GM12892 (cell line): ENCODE data around the gene VPS35L.

Source experiments
- DNase-seq: peaks from one replicate; pipeline ENCODE4 v3.0.0; 2011; ENCODE audit not compliant: insufficient read length
- FAIRE-seq: peaks from 2 replicates; lab custom pipeline; 2011; peaks lifted over from hg19 to GRCh38; lab: Jason Lieb, UNC
- POLR2A ChIP-seq: IDR thresholded peaks from 2 replicates; pipeline ENCODE4 v1.6.1; 2011; ENCODE audit warnings: low read depth, low read length, control low read depth
- POLR2AphosphoS5 ChIP-seq: IDR thresholded peaks from 2 replicates; pipeline ENCODE4 v1.6.1; 2011; ENCODE audit warnings: low read depth, low read length, control low read depth
- TAF1 ChIP-seq: IDR thresholded peaks from 2 replicates; pipeline ENCODE4 v1.6.1; 2011; ENCODE audit warnings: low read depth, mild to moderate bottlenecking, control low read depth, low read length, borderline replicate concordance

VPS35L gene

GRCh38 chr16:19706846-19707245 lies 151.3 kb downstream of the VPS35L start:
- no peak for FAIRE-seq
- no peak for TF ChIP-seq TAF1
- no peak for DNase-seq

DNA sequence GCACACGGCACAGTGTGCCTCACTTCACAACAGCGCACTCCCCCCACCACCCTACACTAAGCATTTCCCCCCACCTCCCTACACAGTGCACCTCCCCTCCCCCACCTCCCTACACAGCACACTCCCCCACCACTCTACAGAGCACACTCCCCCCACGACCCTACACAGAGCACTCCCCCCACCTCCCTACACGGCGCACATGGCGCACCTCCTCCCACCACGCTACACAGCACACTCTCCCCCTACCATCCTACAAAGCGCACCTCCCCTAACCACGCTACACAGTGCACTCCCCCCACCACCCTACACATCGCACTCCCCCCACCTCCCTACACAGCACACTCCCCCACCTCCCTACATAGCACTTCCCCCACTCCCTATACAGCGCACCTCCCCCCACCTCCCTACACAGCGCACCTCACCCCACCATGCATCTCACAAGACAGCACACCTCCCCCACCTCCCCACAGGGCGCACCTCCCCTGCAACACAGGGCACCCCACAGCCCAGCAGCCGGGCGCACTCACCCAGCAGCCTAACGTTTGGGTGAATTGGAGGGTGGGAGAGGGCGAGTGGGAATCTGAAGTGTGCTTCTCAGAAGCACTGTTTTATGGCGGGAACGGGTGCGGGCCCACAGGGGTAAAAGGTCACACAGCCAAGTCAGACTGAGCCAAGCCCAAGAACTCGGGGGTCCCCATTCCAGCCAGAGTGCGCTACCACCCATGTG lies 152.2 kb downstream of the VPS35L start:
- TF ChIP-seq TAF1 (no peak), POLR2AphosphoS5 (no peak), POLR2A (no peak)
- FAIRE-seq (no peak), DNase-seq (no peak)

GRCh38 chr16:19708296-19709205 lies 153.0 kb downstream of the VPS35L start:
- FAIRE-seq (no peak), DNase-seq (no peak)
- no peak for TF ChIP-seq POLR2AphosphoS5
- no peak for TF ChIP-seq TAF1
- TF ChIP-seq POLR2A: no peak

DNA sequence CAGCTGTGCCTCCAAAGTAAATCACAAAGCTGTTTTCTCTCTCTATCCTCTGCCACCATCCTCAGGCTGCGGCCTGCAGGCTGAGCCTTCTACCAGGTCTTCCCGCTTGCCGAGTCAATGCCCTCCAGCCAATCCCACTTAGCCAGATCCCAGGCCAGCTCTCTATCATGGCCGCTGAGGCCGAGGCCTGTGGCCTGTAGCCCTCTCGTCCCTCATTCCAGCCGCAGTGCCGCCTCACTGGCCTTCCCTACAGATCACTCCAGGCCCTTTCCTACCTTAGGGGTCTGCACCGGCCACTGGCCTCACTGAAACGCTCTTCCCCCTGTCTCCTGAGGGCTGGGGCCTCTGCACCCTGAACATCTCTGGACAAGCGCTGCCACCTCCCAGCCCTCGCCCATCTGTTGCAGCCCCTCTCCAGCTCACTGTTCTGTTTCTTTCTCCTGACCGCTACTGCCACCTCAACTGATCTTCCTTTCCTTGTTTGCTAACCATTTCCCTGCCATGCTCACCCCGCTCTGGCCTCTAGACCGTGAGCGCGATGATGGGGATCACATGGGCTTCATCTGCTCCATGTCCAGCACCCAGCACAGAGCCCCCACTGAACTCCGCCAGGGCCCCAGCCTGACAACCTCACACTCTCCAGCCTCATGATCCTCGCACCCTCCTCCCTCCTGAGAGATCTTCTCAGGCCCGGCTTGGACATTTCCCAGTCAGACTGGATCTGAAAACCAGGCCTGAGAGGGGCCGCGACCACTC lies 154.1 kb downstream of the VPS35L start:
- no peak for TF ChIP-seq POLR2AphosphoS5
- TF ChIP-seq TAF1: no peak
- DNase-seq: no peak
- no peak for FAIRE-seq

GRCh38 chr16:19710191-19710908 lies 154.8 kb downstream of the VPS35L start:
- DNase-seq (no peak), FAIRE-seq (no peak)

DNA sequence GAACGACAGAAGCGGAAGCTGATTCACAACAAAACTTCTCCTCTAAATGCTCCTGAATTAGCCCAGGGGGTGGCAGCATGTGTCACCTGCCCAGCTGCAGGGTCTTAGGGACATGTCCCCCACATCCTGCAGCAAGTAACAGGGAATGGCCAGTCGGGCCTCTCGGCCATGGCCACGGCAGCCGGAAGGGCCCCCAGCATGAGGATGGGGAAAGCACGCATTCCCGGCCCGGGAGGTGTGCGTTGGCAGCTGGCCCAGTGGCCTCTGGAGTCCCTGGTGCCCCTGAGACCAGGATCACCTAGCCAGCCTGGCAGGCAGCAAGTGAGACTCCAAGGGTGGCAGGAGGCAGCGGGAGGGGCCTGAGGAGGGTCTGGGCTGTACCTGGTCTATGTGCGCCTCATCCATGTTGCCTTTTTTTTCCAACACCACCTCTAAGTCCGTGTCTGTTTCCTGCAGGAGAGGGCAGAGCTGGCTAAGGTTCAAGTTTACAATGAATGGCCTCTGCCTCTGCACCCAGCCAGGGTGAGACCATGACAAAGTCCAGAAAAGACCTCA lies 155.6 kb downstream of the VPS35L start:
- no peak for FAIRE-seq
- no peak for TF ChIP-seq POLR2AphosphoS5
- TF ChIP-seq POLR2A: no peak
- no peak for TF ChIP-seq TAF1
- no peak for DNase-seq

More at GRCh38 chr16:19710191-19710908, 154.8 kb downstream of the VPS35L start:
- TF ChIP-seq POLR2A (no peak), TAF1 (no peak), POLR2AphosphoS5 (no peak)

DNA sequence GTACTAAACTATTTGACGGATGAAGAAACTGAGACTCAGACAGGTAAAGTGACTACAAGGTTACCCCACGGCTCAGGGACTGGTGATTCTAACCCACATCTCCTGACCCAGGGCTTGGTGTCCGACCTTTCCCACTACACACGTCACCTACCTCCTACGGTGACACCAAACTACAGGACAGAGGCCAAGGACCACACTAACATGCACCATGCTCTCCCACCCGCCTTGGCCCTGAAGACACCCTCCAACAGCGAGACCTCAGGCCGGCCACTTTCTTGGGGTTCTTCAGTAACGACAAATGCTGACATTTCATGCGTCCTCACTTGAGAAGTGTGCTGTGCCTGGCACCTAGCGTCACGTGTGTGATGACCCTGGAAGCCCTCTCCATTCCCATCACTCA lies 156.1 kb downstream of the VPS35L start:
- DNase-seq: no peak
- TF ChIP-seq POLR2A (no peak), TAF1 (no peak), POLR2AphosphoS5 (no peak)
- no peak for FAIRE-seq

GRCh38 chr16:19712418-19713058 lies 157.0 kb downstream of the VPS35L start:
- DNase-seq (no peak), FAIRE-seq (no peak)
- TF ChIP-seq POLR2AphosphoS5 (no peak), POLR2A (no peak; the same call in 1 of the 2 replicates), TAF1 (no peak)

GRCh38 chr16:19713697-19714096 lies 158.2 kb downstream of the VPS35L start:
- no peak for FAIRE-seq
- TF ChIP-seq POLR2A (no peak), POLR2AphosphoS5 (no peak), TAF1 (no peak)
- no peak for DNase-seq

DNA sequence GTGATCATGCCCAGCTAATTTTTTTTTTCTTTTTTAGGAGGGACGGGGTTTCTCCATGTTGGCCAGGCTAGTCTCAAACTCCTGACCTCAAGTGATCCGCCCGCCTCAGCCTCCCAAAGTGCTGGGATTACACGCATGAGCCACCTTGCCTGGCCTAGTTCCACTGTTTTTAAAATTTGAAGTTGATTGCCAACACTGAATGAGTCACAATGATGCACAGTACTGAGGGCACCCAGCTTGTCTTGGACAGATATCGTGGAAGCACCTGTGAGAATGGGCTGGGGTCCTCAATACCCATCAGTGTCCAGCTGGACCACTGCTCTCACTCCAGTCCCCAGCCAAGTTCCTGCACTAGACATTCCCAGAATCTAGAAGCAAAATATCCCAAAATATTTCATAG lies 160.1 kb downstream of the VPS35L start:
- no peak for FAIRE-seq
- DNase-seq: no peak
- no peak for TF ChIP-seq POLR2AphosphoS5
- no peak for TF ChIP-seq POLR2A
- TF ChIP-seq TAF1: no peak
